Measurements from ENCODE around the gene TMEM72. TPM values are rescaled to one million over a fixed set of nuclear protein-coding genes. Genes with fewer than 3 reads are reported as not detected.

The TMEM72 gene
- total RNA-seq, 1 donor from 2014 or later: not detected

- H3K36me3 Mint-ChIP-seq (ENCODE audit: low read depth, unreplicated experiment): no peaks in the 10 kb centered on the region
- no peak for DNase-seq (ENCODE audit: low spot score)
Measured at GRCh38 chr10:44886966-44887365, 24.2 kb upstream of the TMEM72 start.

GRCh38 chr10:44888886-44889285 lies 22.3 kb upstream of the TMEM72 start:
- Mint-ChIP-seq H3K9me3 (ENCODE audit: unreplicated experiment) (no peaks in the 10 kb centered on the region), H3K4me3 (ENCODE audit: unreplicated experiment) (no peak overlapping the region), H3K36me3 (ENCODE audit: low read depth, unreplicated experiment) (no peaks in the 10 kb centered on the region), H3K4me1 (ENCODE audit: unreplicated experiment) (peaks cover 7% of the 10 kb centered on the region), H3K27ac (ENCODE audit: unreplicated experiment) (no peak overlapping the region), H3K27me3 (ENCODE audit: unreplicated experiment) (no peaks in the 10 kb centered on the region)
- no peak for DNase-seq (ENCODE audit: low spot score)
- no peak for TF ChIP-seq CTCF (IDR thresholded peaks at IDR 0.05; ENCODE audit: unreplicated experiment)

More at GRCh38 chr10:44886966-44887365, 24.2 kb upstream of the TMEM72 start:
- Mint-ChIP-seq H3K27ac (ENCODE audit: unreplicated experiment) (no peak overlapping the region), H3K27me3 (ENCODE audit: unreplicated experiment) (peaks cover 3% of the 10 kb centered on the region), H3K9me3 (ENCODE audit: unreplicated experiment) (no peaks in the 10 kb centered on the region), H3K4me1 (ENCODE audit: unreplicated experiment) (peaks cover 7% of the 10 kb centered on the region), H3K4me3 (ENCODE audit: unreplicated experiment) (no peak overlapping the region)
- TF ChIP-seq CTCF (IDR thresholded peaks at IDR 0.05; ENCODE audit: unreplicated experiment): no peak

- DNase-seq (ENCODE audit: low spot score): no peak
- Mint-ChIP-seq H3K27me3 (ENCODE audit: unreplicated experiment) (no peaks in the 10 kb centered on the region), H3K36me3 (ENCODE audit: low read depth, unreplicated experiment) (no peaks in the 10 kb centered on the region), H3K4me1 (ENCODE audit: unreplicated experiment) (peaks cover 7% of the 10 kb centered on the region), H3K27ac (ENCODE audit: unreplicated experiment) (no peak overlapping the region), H3K9me3 (ENCODE audit: unreplicated experiment) (no peaks in the 10 kb centered on the region), H3K4me3 (ENCODE audit: unreplicated experiment) (no peak overlapping the region)
- TF ChIP-seq CTCF (IDR thresholded peaks at IDR 0.05; ENCODE audit: unreplicated experiment): no peak
Measured at GRCh38 chr10:44889834-44890233, 21.3 kb upstream of the TMEM72 start.

GRCh38 chr10:44890696-44891563 lies 20.2 kb upstream of the TMEM72 start:
- TF ChIP-seq CTCF (IDR thresholded peaks at IDR 0.05; ENCODE audit: unreplicated experiment): no peak
- Mint-ChIP-seq H3K27ac (ENCODE audit: unreplicated experiment) (no peak overlapping the region), H3K36me3 (ENCODE audit: low read depth, unreplicated experiment) (no peaks in the 10 kb centered on the region), H3K27me3 (ENCODE audit: unreplicated experiment) (no peaks in the 10 kb centered on the region), H3K9me3 (ENCODE audit: unreplicated experiment) (no peaks in the 10 kb centered on the region), H3K4me1 (ENCODE audit: unreplicated experiment) (peaks cover 7% of the 10 kb centered on the region), H3K4me3 (ENCODE audit: unreplicated experiment) (no peak overlapping the region)
- DNase-seq (ENCODE audit: low spot score): no peak

GRCh38 chr10:44891721-44892120 lies 19.4 kb upstream of the TMEM72 start:
- Mint-ChIP-seq H3K27me3 (ENCODE audit: unreplicated experiment) (no peaks in the 10 kb centered on the region), H3K4me3 (ENCODE audit: unreplicated experiment) (no peak overlapping the region), H3K4me1 (ENCODE audit: unreplicated experiment) (peaks cover 7% of the 10 kb centered on the region), H3K36me3 (ENCODE audit: low read depth, unreplicated experiment) (no peaks in the 10 kb centered on the region), H3K9me3 (ENCODE audit: unreplicated experiment) (no peaks in the 10 kb centered on the region), H3K27ac (ENCODE audit: unreplicated experiment) (no peak overlapping the region)
- no peak for DNase-seq (ENCODE audit: low spot score)
- no peak for TF ChIP-seq CTCF (IDR thresholded peaks at IDR 0.05; ENCODE audit: unreplicated experiment)
